Prostate gland (tissue), 2 donors: ENCODE data around the gene WDR38.

Source experiments
- POLR2AphosphoS5 ChIP-seq: sonication (generic); formaldehyde crosslinking; IDR thresholded peaks from one replicate; pipeline ENCODE4 v1.6.1; 2017; ENCODE audit warnings: antibody characterized with exemption
- TF ChIP-seq, protein P1 (sequence below), 4 experiments: fragments of 200-600 bp in 2 of 4; fragments of 450-650 bp in 2 of 4; sonication (generic) in 2 of 4; IDR thresholded peaks; 1 replicate in 3 of 4; 2 replicates in 1 of 4; pipeline ENCODE4 v1.5.1; 2016 to 2019; ENCODE audit warnings: antibody characterized with exemption in 4 of 4, mild to moderate bottlenecking in 2 of 4, moderate library complexity in 2 of 4

DNA sequence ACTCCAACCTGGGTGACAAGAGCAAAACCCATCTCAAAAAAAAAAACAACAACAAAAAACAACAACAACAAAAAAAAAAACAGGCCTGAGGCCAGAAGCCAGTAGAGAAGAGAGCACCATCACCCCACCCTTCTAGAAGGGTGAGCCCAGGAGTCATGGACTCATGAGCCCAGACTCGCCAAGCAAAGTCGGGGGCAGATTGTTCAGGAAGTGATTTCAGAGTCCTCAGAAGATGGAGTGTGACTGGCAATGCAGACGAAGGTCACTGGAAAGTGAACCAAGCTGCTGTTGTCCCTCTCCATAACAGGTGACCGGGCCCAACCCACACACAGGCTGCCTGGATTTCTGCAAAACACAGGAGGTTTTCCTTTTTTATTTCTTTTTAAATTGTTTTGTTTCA is 9.0 kb upstream of the WDR38 start:
- TF ChIP-seq POLR2AphosphoS5 = no peak
- TF ChIP-seq, protein P1, sequence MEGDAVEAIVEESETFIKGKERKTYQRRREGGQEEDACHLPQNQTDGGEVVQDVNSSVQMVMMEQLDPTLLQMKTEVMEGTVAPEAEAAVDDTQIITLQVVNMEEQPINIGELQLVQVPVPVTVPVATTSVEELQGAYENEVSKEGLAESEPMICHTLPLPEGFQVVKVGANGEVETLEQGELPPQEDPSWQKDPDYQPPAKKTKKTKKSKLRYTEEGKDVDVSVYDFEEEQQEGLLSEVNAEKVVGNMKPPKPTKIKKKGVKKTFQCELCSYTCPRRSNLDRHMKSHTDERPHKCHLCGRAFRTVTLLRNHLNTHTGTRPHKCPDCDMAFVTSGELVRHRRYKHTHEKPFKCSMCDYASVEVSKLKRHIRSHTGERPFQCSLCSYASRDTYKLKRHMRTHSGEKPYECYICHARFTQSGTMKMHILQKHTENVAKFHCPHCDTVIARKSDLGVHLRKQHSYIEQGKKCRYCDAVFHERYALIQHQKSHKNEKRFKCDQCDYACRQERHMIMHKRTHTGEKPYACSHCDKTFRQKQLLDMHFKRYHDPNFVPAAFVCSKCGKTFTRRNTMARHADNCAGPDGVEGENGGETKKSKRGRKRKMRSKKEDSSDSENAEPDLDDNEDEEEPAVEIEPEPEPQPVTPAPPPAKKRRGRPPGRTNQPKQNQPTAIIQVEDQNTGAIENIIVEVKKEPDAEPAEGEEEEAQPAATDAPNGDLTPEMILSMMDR (IDR thresholded peaks at IDR 0.05) = no peak
